ENCODE results near the gene POLR3H. TPM values are rescaled to one million over a fixed set of nuclear protein-coding genes. Genes with fewer than 3 reads are reported as not detected.

Gene POLR3H
- polyA plus RNA-seq, 1 donor (not counting 4 experiments of a cell fraction or from before 2014, with no cell fraction given) = 44.7 TPM

DNA sequence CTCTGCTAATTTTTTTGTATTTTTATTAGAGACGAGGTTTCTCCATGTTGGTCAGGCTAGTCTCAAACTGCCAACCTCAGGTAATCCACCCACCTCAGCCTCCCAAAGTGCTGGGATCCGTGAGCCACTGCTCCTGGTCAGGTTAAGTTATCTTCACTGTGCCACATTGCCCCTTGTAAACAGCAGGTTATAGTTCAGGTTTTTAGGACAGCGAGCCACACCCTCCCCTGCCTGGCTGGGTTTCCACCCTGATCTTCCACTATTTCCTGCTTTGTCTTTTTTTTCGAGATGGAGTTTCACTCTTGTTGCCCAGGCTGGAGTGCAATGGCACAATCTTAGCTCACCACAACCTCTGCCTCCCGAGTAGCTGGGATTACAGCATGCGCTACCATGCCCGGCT is 59.2 kb downstream of the POLR3H start:
- H3K4me3 ChIP-seq (ENCODE audit: control insufficient read depth in 2 of 3, extremely low read depth in 1 of 3, insufficient read depth in 2 of 3, low read depth in 1 of 3, low read length in 3 of 3) = no peak overlapping the region
- H3K9me3 ChIP-seq (ENCODE audit: control insufficient read depth, low read depth, low read length) = no peaks in the 10 kb centered on the region
- peaks cover 77% of the 10 kb centered on the region for H3K79me2 ChIP-seq (ENCODE audit: control insufficient read depth, insufficient read depth, low read length)
- peaks cover 0 to 6% of the 10 kb centered on the region in 2 experiments for H3K36me3 ChIP-seq (ENCODE audit: control insufficient read depth in 2 of 2, extremely low read depth in 1 of 2, insufficient read depth in 2 of 2, low read length in 2 of 2)
- peak overlapping the region; percentile 8 for H3K4me2 ChIP-seq (ENCODE audit: control insufficient read depth, extremely low read depth, insufficient read depth, low read depth, low read length)
- no peaks in the 10 kb centered on the region for H3K27me3 ChIP-seq (ENCODE audit: control insufficient read depth, extremely low read depth, insufficient read depth, low read length)
- peaks cover 7% of the 10 kb centered on the region for H3K4me1 ChIP-seq (ENCODE audit: control insufficient read depth, extremely low read depth, insufficient read depth, low read length)
- peaks cover 7% of the 10 kb centered on the region for H4K20me1 ChIP-seq (ENCODE audit: control insufficient read depth, extremely low read depth, insufficient read depth, low read length)
- H3K9ac ChIP-seq (ENCODE audit: control insufficient read depth, extremely low read depth, insufficient read depth, low read length) = peak overlapping the region; percentile 12
- TF ChIP-seq, protein P1, sequence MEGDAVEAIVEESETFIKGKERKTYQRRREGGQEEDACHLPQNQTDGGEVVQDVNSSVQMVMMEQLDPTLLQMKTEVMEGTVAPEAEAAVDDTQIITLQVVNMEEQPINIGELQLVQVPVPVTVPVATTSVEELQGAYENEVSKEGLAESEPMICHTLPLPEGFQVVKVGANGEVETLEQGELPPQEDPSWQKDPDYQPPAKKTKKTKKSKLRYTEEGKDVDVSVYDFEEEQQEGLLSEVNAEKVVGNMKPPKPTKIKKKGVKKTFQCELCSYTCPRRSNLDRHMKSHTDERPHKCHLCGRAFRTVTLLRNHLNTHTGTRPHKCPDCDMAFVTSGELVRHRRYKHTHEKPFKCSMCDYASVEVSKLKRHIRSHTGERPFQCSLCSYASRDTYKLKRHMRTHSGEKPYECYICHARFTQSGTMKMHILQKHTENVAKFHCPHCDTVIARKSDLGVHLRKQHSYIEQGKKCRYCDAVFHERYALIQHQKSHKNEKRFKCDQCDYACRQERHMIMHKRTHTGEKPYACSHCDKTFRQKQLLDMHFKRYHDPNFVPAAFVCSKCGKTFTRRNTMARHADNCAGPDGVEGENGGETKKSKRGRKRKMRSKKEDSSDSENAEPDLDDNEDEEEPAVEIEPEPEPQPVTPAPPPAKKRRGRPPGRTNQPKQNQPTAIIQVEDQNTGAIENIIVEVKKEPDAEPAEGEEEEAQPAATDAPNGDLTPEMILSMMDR (optimal IDR thresholded peaks at IDR 0.05 in 1 of 3, IDR thresholded peaks at IDR 0.05 in 1 of 3, conservative IDR thresholded peaks at IDR 0.05 in 1 of 3; ENCODE audit: extremely low read depth in 1 of 3, insufficient read depth in 2 of 3, low read length in 3 of 3) = no peak
- dilution Hi-C loops (cut with MboI; ENCODE audit: extremely low pct_ligation_motif_present, low sequenced_read_pairs) = no loop called here
- no peak overlapping the region for H3K27ac ChIP-seq (ENCODE audit: control insufficient read depth, insufficient read depth, low read length)
- H2AFZ ChIP-seq (ENCODE audit: control insufficient read depth, low read length) = no peak overlapping the region
- peaks cover 2% of the 10 kb centered on the region for H3K9me1 ChIP-seq (ENCODE audit: control insufficient read depth, extremely low read depth, insufficient read depth, low read length)
- no peak for FAIRE-seq
- DNase-seq (ENCODE audit: low read depth, low spot score) = no peak

GRCh38 chr22:41482319-41482935 is 61.8 kb downstream of the POLR3H start:
- H2AFZ ChIP-seq (ENCODE audit: control insufficient read depth, low read length) = no peak overlapping the region
- H3K79me2 ChIP-seq (ENCODE audit: control insufficient read depth, insufficient read depth, low read length) = peaks cover 81% of the 10 kb centered on the region
- peaks cover 7% of the 10 kb centered on the region for H3K4me1 ChIP-seq (ENCODE audit: control insufficient read depth, extremely low read depth, insufficient read depth, low read length)
- H3K9me3 ChIP-seq (ENCODE audit: control insufficient read depth, low read depth, low read length) = no peaks in the 10 kb centered on the region
- dilution Hi-C loops (cut with MboI; ENCODE audit: extremely low pct_ligation_motif_present, low sequenced_read_pairs) = no loop called here
- H4K20me1 ChIP-seq (ENCODE audit: control insufficient read depth, extremely low read depth, insufficient read depth, low read length) = peaks cover 7% of the 10 kb centered on the region
- H3K9me1 ChIP-seq (ENCODE audit: control insufficient read depth, extremely low read depth, insufficient read depth, low read length) = peaks cover 2% of the 10 kb centered on the region
- H3K9ac ChIP-seq (ENCODE audit: control insufficient read depth, extremely low read depth, insufficient read depth, low read length) = no peak overlapping the region
- H3K27ac ChIP-seq (ENCODE audit: control insufficient read depth, insufficient read depth, low read length) = no peak overlapping the region
- no peaks in the 10 kb centered on the region for H3K27me3 ChIP-seq (ENCODE audit: control insufficient read depth, extremely low read depth, insufficient read depth, low read length)
- TF ChIP-seq EZH2 (IDR thresholded peaks at IDR 0.05; ENCODE audit: low read length) = no peak
- TF ChIP-seq, protein P1 (optimal IDR thresholded peaks at IDR 0.05 in 1 of 3, IDR thresholded peaks at IDR 0.05 in 1 of 3, conservative IDR thresholded peaks at IDR 0.05 in 1 of 3; ENCODE audit: extremely low read depth in 1 of 3, insufficient read depth in 2 of 3, low read length in 3 of 3) = no peak
- no peak overlapping the region for H3K4me3 ChIP-seq (ENCODE audit: control insufficient read depth in 2 of 3, extremely low read depth in 1 of 3, insufficient read depth in 2 of 3, low read depth in 1 of 3, low read length in 3 of 3)
- FAIRE-seq (peak; percentile 32), DNase-seq (ENCODE audit: low read depth, low spot score) (no peak)
- peaks cover 1 to 14% of the 10 kb centered on the region in 2 experiments for H3K36me3 ChIP-seq (ENCODE audit: control insufficient read depth in 2 of 2, extremely low read depth in 1 of 2, insufficient read depth in 2 of 2, low read length in 2 of 2)
- H3K4me2 ChIP-seq (ENCODE audit: control insufficient read depth, extremely low read depth, insufficient read depth, low read depth, low read length) = no peak overlapping the region
